ENCODE measurements around the gene MVK. TPM values are rescaled to one million over a fixed set of nuclear protein-coding genes. Genes with fewer than 3 reads are reported as not detected.

The MVK gene
- polyA plus RNA-seq, 1 donor (not counting 4 experiments of a cell fraction or from before 2014, with no cell fraction given): 26.7 TPM

DNA sequence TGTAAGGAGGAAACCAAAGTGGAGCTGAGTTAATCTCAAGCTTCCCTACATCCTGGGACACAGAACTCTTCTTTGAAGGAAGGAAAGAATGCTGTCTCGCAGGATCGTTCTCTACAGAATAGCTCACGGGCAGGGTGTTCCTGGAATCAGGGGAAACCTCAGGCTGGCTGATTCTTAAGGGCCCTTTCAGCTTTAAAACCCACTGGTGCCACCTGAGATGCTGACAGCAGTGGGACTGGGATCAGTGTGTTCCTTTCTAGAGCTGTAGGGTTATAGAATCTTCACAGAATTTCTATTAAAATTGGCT, 48.4 kb upstream of the MVK start:
- FAIRE-seq (no peak), DNase-seq (ENCODE audit: low read depth, low spot score) (no peak)
- H3K4me1 ChIP-seq (ENCODE audit: control insufficient read depth, extremely low read depth, insufficient read depth, low read length): no peaks in the 10 kb centered on the region
- H3K79me2 ChIP-seq (ENCODE audit: control insufficient read depth, insufficient read depth, low read length): no peaks in the 10 kb centered on the region
- H2AFZ ChIP-seq (ENCODE audit: control insufficient read depth, low read length): no peak overlapping the region
- H3K27me3 ChIP-seq (ENCODE audit: control insufficient read depth, extremely low read depth, insufficient read depth, low read length): no peaks in the 10 kb centered on the region
- H3K4me2 ChIP-seq (ENCODE audit: control insufficient read depth, extremely low read depth, insufficient read depth, low read depth, low read length): no peak overlapping the region
- peaks cover 13 to 37% of the 10 kb centered on the region in 2 experiments for H3K36me3 ChIP-seq (ENCODE audit: control insufficient read depth in 2 of 2, extremely low read depth in 1 of 2, insufficient read depth in 2 of 2, low read length in 2 of 2)
- dilution Hi-C loops (cut with MboI; ENCODE audit: extremely low pct_ligation_motif_present, low sequenced_read_pairs): loop anchor here (25.0 kb wide), 1 partner anchor 262 kb away; no protein-coding TSS in a partner anchor
- TF ChIP-seq CTCF (optimal IDR thresholded peaks at IDR 0.05 in 1 of 3, IDR thresholded peaks at IDR 0.05 in 1 of 3, conservative IDR thresholded peaks at IDR 0.05 in 1 of 3; ENCODE audit: extremely low read depth in 1 of 3, insufficient read depth in 2 of 3, low read length in 3 of 3) (no peak), EZH2 (IDR thresholded peaks at IDR 0.05; ENCODE audit: low read length) (no peak)
- H4K20me1 ChIP-seq (ENCODE audit: control insufficient read depth, extremely low read depth, insufficient read depth, low read length): no peaks in the 10 kb centered on the region
- H3K9ac ChIP-seq (ENCODE audit: control insufficient read depth, extremely low read depth, insufficient read depth, low read length): no peak overlapping the region
- H3K4me3 ChIP-seq (ENCODE audit: control insufficient read depth in 2 of 3, extremely low read depth in 1 of 3, insufficient read depth in 2 of 3, low read depth in 1 of 3, low read length in 3 of 3): no peak overlapping the region
- no peaks in the 10 kb centered on the region for H3K9me3 ChIP-seq (ENCODE audit: control insufficient read depth, low read depth, low read length)
- H3K9me1 ChIP-seq (ENCODE audit: control insufficient read depth, extremely low read depth, insufficient read depth, low read length): no peaks in the 10 kb centered on the region
- H3K27ac ChIP-seq (ENCODE audit: control insufficient read depth, insufficient read depth, low read length): no peak overlapping the region

GRCh38 chr12:109527489-109528123, 46.0 kb upstream of the MVK start:
- Histone ChIP-seq H2AFZ (ENCODE audit: control insufficient read depth, low read length) (no peak overlapping the region), H3K9me1 (ENCODE audit: control insufficient read depth, extremely low read depth, insufficient read depth, low read length) (no peaks in the 10 kb centered on the region), H3K27me3 (ENCODE audit: control insufficient read depth, extremely low read depth, insufficient read depth, low read length) (no peaks in the 10 kb centered on the region), H3K9ac (ENCODE audit: control insufficient read depth, extremely low read depth, insufficient read depth, low read length) (no peak overlapping the region), H3K9me3 (ENCODE audit: control insufficient read depth, low read depth, low read length) (no peaks in the 10 kb centered on the region), H3K4me1 (ENCODE audit: control insufficient read depth, extremely low read depth, insufficient read depth, low read length) (no peaks in the 10 kb centered on the region), H3K36me3 (ENCODE audit: control insufficient read depth in 2 of 2, extremely low read depth in 1 of 2, insufficient read depth in 2 of 2, low read length in 2 of 2) (peaks cover 12 to 26% of the 10 kb centered on the region in 2 experiments), H3K79me2 (ENCODE audit: control insufficient read depth, insufficient read depth, low read length) (no peaks in the 10 kb centered on the region), H4K20me1 (ENCODE audit: control insufficient read depth, extremely low read depth, insufficient read depth, low read length) (no peaks in the 10 kb centered on the region), H3K4me3 (ENCODE audit: control insufficient read depth in 2 of 3, extremely low read depth in 1 of 3, insufficient read depth in 2 of 3, low read depth in 1 of 3, low read length in 3 of 3) (no peak overlapping the region), H3K27ac (ENCODE audit: control insufficient read depth, insufficient read depth, low read length) (no peak overlapping the region), H3K4me2 (ENCODE audit: control insufficient read depth, extremely low read depth, insufficient read depth, low read depth, low read length) (no peak overlapping the region)
- no peak for DNase-seq (ENCODE audit: low read depth, low spot score)
- FAIRE-seq: no peak
- TF ChIP-seq EZH2 (IDR thresholded peaks at IDR 0.05; ENCODE audit: low read length): no peak
- TF ChIP-seq CTCF (optimal IDR thresholded peaks at IDR 0.05 in 1 of 3, IDR thresholded peaks at IDR 0.05 in 1 of 3, conservative IDR thresholded peaks at IDR 0.05 in 1 of 3; ENCODE audit: extremely low read depth in 1 of 3, insufficient read depth in 2 of 3, low read length in 3 of 3): no peak
- dilution Hi-C loops (cut with MboI; ENCODE audit: extremely low pct_ligation_motif_present, low sequenced_read_pairs): loop anchor here (25.0 kb wide), 1 partner anchor 260 kb away; no protein-coding TSS in a partner anchor
